T-helper 2 cell treated with Interferon-gamma antibody and Interleukin-4, amounts not matched to agents 100 ng/mL and 5 ng/mL, for 36 hours (primary cell): ENCODE measurements around the gene TBX15. TPM values are rescaled to one million over a fixed set of nuclear protein-coding genes. Genes with fewer than 3 reads are reported as not detected.
"Not testable (repeated sequence)": the region's sequence is repeated elsewhere in the genome, so short reads cannot be mapped to it uniquely, and the experiment has no call there.

Source experiments
- intact Hi-C: fragments of 100-400 bp; cut with micrococcal nuclease; formaldehyde crosslinking; loops from one replicate; pipeline ENCODE4 v1.15.1; 2023
- total RNA-seq: library from RNA; stranded (reverse); gene quantifications from 2 replicates; pipeline ENCODE4 v1.2.3, GENCODE V29; 2022

TBX15 gene
- total RNA-seq, 1 donor from 2014 or later: not detected

GRCh38 chr1:118928739-118929554 lies 59.2 kb downstream of the TBX15 start:
- intact Hi-C loops: no loop called here

- intact Hi-C loops: no loop called here
These were observed 60.5 kb downstream of the TBX15 start for GRCh38 chr1:118927427-118928187.

GRCh38 chr1:118926261-118926660 lies 61.9 kb downstream of the TBX15 start:
- intact Hi-C loops: no loop called here

GRCh38 chr1:118925651-118926050 lies 62.5 kb downstream of the TBX15 start:
- intact Hi-C loops: no loop called here

- intact Hi-C loops: no loop called here
These were observed 64.8 kb downstream of the TBX15 start for GRCh38 chr1:118923319-118923718.

- intact Hi-C loops: no loop called here
These were observed 66.1 kb downstream of the TBX15 start for GRCh38 chr1:118921994-118922393.

GRCh38 chr1:118920124-118920717 lies 67.9 kb downstream of the TBX15 start:
- intact Hi-C loops: no loop called here

- intact Hi-C loops: no loop called here
These were observed 69.2 kb downstream of the TBX15 start for GRCh38 chr1:118918940-118919259.

GRCh38 chr1:118918230-118918939 lies 69.8 kb downstream of the TBX15 start:
- intact Hi-C loops: no loop called here

GRCh38 chr1:118916346-118916745 lies 71.8 kb downstream of the TBX15 start:
- intact Hi-C loops: not testable (repeated sequence)

GRCh38 chr1:118914379-118915161 lies 73.6 kb downstream of the TBX15 start:
- intact Hi-C loops: no loop called here

GRCh38 chr1:118913818-118914217 lies 74.3 kb downstream of the TBX15 start:
- intact Hi-C loops: no loop called here

- intact Hi-C loops: no loop called here
These were observed 75.6 kb downstream of the TBX15 start for GRCh38 chr1:118912574-118912973.

GRCh38 chr1:118911571-118911970 lies 76.6 kb downstream of the TBX15 start:
- intact Hi-C loops: no loop called here

- intact Hi-C loops: no loop called here
These were observed 80.7 kb downstream of the TBX15 start for GRCh38 chr1:118907466-118907865.

- intact Hi-C loops: no loop called here
These were observed 82.5 kb downstream of the TBX15 start for GRCh38 chr1:118905671-118906070.

- intact Hi-C loops: no loop called here
These were observed 82.9 kb downstream of the TBX15 start for GRCh38 chr1:118905196-118905595.

- intact Hi-C loops: no loop called here
These were observed 85.4 kb downstream of the TBX15 start for GRCh38 chr1:118902711-118903191.

- intact Hi-C loops: no loop called here
These were observed 85.8 kb downstream of the TBX15 start for GRCh38 chr1:118902299-118902698.

GRCh38 chr1:118900643-118901440 lies 87.3 kb downstream of the TBX15 start:
- intact Hi-C loops: no loop called here
